OCI-LY7 (cell line): ENCODE data around the gene LIN9. TPM values are rescaled to one million over a fixed set of nuclear protein-coding genes. Genes with fewer than 3 reads are reported as not detected.

ENCODE experiments used
- BruUV-seq: library from RNA; stranded (reverse); fragments of 400-500 nt; replicated peaks from 2 replicates; lab custom pipeline; 2021; lab: Mats Ljungman, UMichigan
- CTCF ChIA-PET: fragments of 300-600 bp; sonication (Branson Sonifier 250); formaldehyde crosslinking; loops from one replicate; lab custom pipeline; 2022; ENCODE audit warnings: antibody characterized with exemption; ENCODE audit not compliant: unreplicated experiment; lab: Charles Lee
- POLR2A ChIA-PET: fragments of 300-600 bp; sonication (Branson Sonifier 250); formaldehyde crosslinking; loops from one replicate; lab custom pipeline; 2022; ENCODE audit warnings: antibody characterized with exemption; lab: Charles Lee
- DNase-seq: peaks from one replicate; pipeline ENCODE4 v3.0.0-alpha.2; 2015; ENCODE audit warnings: low spot score
- H2AFZ ChIP-seq: fragments of 200-600 bp; sonication (generic), shearing (Covaris generic); 2 replicates; pipeline ENCODE4 v1.6.1; 2014; ENCODE audit warnings: mild to moderate bottlenecking, antibody characterized with exemption, low read length, moderate library complexity
- H3K27ac ChIP-seq: fragments of 200-600 bp; sonication (generic); 2 replicates; pipeline ENCODE4 v1.5.1; 2014; ENCODE audit warnings: mixed run types, low read depth, mild to moderate bottlenecking, moderate library complexity, low read length, inconsistent platforms; ENCODE audit not compliant: poor library complexity, severe bottlenecking
- H3K36me3 ChIP-seq: fragments of 200-600 bp; sonication (generic); 2 replicates; pipeline ENCODE4 v1.6.1; 2014; ENCODE audit warnings: mild to moderate bottlenecking, antibody characterized with exemption, low read length, moderate library complexity, mixed read lengths; ENCODE audit not compliant: insufficient read depth
- H3K4me1 ChIP-seq: fragments of 200-600 bp; sonication (generic); 2 replicates; pipeline ENCODE4 v1.5.1; 2014; ENCODE audit warnings: mild to moderate bottlenecking, low read length; ENCODE audit not compliant: insufficient read depth, poor library complexity, severe bottlenecking
- H3K4me2 ChIP-seq: fragments of 200-600 bp; sonication (generic); 2 replicates; pipeline ENCODE4 v1.6.1; 2014; ENCODE audit warnings: mild to moderate bottlenecking, low read length
- H3K4me3 ChIP-seq: fragments of 200-600 bp; sonication (generic); 2 replicates; pipeline ENCODE4 v1.5.1; 2014; ENCODE audit warnings: mild to moderate bottlenecking, low read depth, low read length; ENCODE audit not compliant: poor library complexity, severe bottlenecking
- H3K79me2 ChIP-seq: fragments of 200-600 bp; sonication (generic); 2 replicates; pipeline ENCODE4 v1.6.1; 2016; ENCODE audit warnings: low read depth, mild to moderate bottlenecking, low read length, moderate library complexity, mixed read lengths; ENCODE audit not compliant: insufficient read depth
- H3K9me2 ChIP-seq: fragments of 200-600 bp; sonication (generic); 2 replicates; pipeline ENCODE4 v1.6.1; 2016; ENCODE audit warnings: mild to moderate bottlenecking, low read length, mixed read lengths; ENCODE audit not compliant: insufficient read depth
- H3K9me3 ChIP-seq: fragments of 200-600 bp; sonication (generic); 2 replicates; pipeline ENCODE4 v1.6.1; 2014; ENCODE audit warnings: mild to moderate bottlenecking, mixed run types, low read length, mixed read lengths
- H4K20me1 ChIP-seq: fragments of 200-600 bp; sonication (generic); 2 replicates; pipeline ENCODE4 v1.6.1; 2014; ENCODE audit warnings: mild to moderate bottlenecking, antibody characterized with exemption, low read length, moderate library complexity, mixed read lengths; ENCODE audit not compliant: insufficient read depth
- EZH2phosphoT487 ChIP-seq: fragments of 200-600 bp; sonication (generic); IDR thresholded peaks from 2 replicates; pipeline ENCODE4 v1.6.1; 2018; ENCODE audit warnings: low read depth, borderline replicate concordance, mild to moderate bottlenecking, mixed run types, antibody characterized with exemption, low read length, moderate library complexity, mixed read lengths
- intact Hi-C: fragments of 100-400 bp; cut with micrococcal nuclease; formaldehyde crosslinking; loops from one replicate; pipeline ENCODE4 v1.10.0; 2022; ENCODE audit not compliant: unreplicated experiment
- total RNA-seq, 2 experiments: library from RNA; depleted of rRNA in 1 of 2; stranded (reverse); fragments of >200 nt in 1 of 2; shearing (Covaris generic) in 1 of 2; gene quantifications; 2 replicates each; pipeline ENCODE4 v1.2.3, GENCODE V29; 2014 to 2022
- TF ChIP-seq, protein P1 (sequence below): fragments of 200-600 bp; sonication (generic); conservative IDR thresholded peaks from 2 replicates; pipeline ENCODE4 v1.5.1; 2014; ENCODE audit warnings: mild to moderate bottlenecking, antibody characterized with exemption, low read length, moderate library complexity, mixed read lengths

The LIN9 gene
- total RNA-seq, 2 experiments from 2014 or later = 19.7 to 20.1 TPM

DNA sequence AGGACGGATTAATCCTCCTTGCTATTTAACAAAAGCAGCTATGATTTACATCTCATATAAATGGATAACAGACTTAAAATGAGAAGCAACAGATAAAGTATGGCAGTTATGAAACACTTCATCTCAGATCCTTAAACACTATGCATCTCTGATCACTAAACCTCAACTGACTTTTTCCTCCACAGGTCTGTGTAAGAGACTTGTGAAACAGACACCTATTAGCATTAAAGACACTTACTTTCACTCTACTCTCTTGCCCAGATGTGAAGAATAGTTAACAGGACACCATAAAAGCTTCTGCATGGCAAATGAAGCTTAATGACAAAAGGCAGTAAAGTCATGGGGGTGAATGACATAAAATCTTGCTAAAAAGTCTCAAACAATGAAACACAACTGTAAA, 6.2 kb downstream of the LIN9 start:
- CTCF ChIA-PET = no interaction called here
- intact Hi-C loops = no loop called here
- no TSS peak for BruUV-seq
- Histone ChIP-seq H3K4me2 (no peak overlapping the region; the same call in 1 of the 2 replicates), H3K79me2 (peaks cover 70% of the 10 kb centered on the region), H2AFZ (no peak overlapping the region), H3K4me3 (no peak overlapping the region), H4K20me1 (peaks cover 7% of the 10 kb centered on the region; the same call in 1 of the 2 replicates), H3K9me2 (no peaks in the 10 kb centered on the region), H3K9me3 (no peaks in the 10 kb centered on the region), H3K36me3 (peaks cover 74% of the 10 kb centered on the region), H3K4me1 (peaks cover 34% of the 10 kb centered on the region), H3K27ac (no peak overlapping the region)
- POLR2A ChIA-PET = interaction anchor here (0.8 to 4.0 kb wide), 5 partner anchors 10 to 266 kb away, joined by 3 to 14 read pairs (median 5); no protein-coding TSS in a partner anchor
- no peak for TF ChIP-seq EZH2phosphoT487
- TF ChIP-seq, protein P1, sequence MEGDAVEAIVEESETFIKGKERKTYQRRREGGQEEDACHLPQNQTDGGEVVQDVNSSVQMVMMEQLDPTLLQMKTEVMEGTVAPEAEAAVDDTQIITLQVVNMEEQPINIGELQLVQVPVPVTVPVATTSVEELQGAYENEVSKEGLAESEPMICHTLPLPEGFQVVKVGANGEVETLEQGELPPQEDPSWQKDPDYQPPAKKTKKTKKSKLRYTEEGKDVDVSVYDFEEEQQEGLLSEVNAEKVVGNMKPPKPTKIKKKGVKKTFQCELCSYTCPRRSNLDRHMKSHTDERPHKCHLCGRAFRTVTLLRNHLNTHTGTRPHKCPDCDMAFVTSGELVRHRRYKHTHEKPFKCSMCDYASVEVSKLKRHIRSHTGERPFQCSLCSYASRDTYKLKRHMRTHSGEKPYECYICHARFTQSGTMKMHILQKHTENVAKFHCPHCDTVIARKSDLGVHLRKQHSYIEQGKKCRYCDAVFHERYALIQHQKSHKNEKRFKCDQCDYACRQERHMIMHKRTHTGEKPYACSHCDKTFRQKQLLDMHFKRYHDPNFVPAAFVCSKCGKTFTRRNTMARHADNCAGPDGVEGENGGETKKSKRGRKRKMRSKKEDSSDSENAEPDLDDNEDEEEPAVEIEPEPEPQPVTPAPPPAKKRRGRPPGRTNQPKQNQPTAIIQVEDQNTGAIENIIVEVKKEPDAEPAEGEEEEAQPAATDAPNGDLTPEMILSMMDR = no peak
- DNase-seq = no peak

DNA sequence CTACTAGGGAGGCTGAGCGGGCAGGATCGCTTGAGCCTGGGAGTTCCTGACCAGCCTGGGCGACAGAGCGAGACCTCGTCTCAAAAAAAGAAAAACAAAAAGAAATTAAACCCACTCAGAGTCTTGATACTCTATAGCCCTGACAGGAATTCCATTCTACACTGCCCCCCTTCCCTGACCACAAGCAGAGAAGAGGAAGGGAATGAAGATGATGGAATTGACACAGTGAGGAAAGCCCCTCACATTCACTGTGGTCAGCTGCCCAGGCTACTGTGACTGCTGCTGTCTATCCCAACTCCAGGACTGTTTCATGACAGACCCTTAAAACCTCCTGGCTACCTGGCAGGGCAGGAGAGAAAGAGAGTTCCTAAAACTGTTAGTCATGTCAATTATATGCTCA, 12.1 kb downstream of the LIN9 start:
- no peak overlapping the region for H3K4me3 ChIP-seq
- H3K4me1 ChIP-seq = no peaks in the 10 kb centered on the region
- intact Hi-C loops = no loop called here
- DNase-seq = no peak
- H3K9me2 ChIP-seq = no peaks in the 10 kb centered on the region
- no peak overlapping the region for H3K4me2 ChIP-seq
- no peak for TF ChIP-seq EZH2phosphoT487
- TF ChIP-seq, protein P1 = no peak
- BruUV-seq = no TSS peak
- peaks cover 92% of the 10 kb centered on the region for H3K36me3 ChIP-seq
- POLR2A ChIA-PET = interaction anchor here (0.9 to 1.1 kb wide), 4 partner anchors 9 to 59 kb away, joined by 3 to 5 read pairs (median 3); no protein-coding TSS in a partner anchor
- CTCF ChIA-PET = no interaction called here
- H2AFZ ChIP-seq = no peak overlapping the region
- H4K20me1 ChIP-seq = no peaks in the 10 kb centered on the region
- H3K9me3 ChIP-seq = no peaks in the 10 kb centered on the region
- H3K79me2 ChIP-seq = peaks cover 12% of the 10 kb centered on the region
- H3K27ac ChIP-seq = no peak overlapping the region

DNA sequence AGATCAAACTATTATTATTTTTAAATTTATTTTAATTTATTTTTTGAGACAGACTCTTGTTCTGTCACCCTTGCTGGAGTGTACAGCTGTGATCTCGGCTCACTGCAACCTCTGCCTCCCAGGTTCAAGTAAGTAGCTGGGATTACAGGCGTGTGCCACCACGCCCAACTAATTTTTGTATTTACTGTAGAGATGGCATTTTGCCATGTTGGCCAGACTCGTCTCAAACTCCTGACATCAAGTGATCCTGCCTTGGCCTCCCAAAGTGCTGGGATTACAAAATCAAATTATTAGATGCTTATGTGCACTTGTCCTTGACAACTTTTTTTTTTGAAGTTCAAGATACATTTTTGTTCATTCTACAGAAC, 15.4 kb downstream of the LIN9 start:
- no peak overlapping the region for H3K4me2 ChIP-seq
- H3K36me3 ChIP-seq = peaks cover 79% of the 10 kb centered on the region
- H3K4me1 ChIP-seq = no peaks in the 10 kb centered on the region
- no TSS peak for BruUV-seq
- no peaks in the 10 kb centered on the region for H3K9me3 ChIP-seq
- no peaks in the 10 kb centered on the region for H4K20me1 ChIP-seq
- DNase-seq = no peak
- no peak overlapping the region for H3K4me3 ChIP-seq
- H3K79me2 ChIP-seq = peaks cover 4% of the 10 kb centered on the region
- POLR2A ChIA-PET = interaction anchor here (0.6 to 2.1 kb wide), 5 partner anchors 10 to 446 kb away, joined by 3 to 14 read pairs (median 6); partner anchors contain the start of gene ITPKB
- H2AFZ ChIP-seq = no peak overlapping the region
- TF ChIP-seq, protein P1 = no peak
- no peak for TF ChIP-seq EZH2phosphoT487
- no peaks in the 10 kb centered on the region for H3K9me2 ChIP-seq
- no peak overlapping the region for H3K27ac ChIP-seq
- intact Hi-C loops = no loop called here
- CTCF ChIA-PET = no interaction called here
